ENCODE data around the gene FRAS1.

The FRAS1 gene

DNA sequence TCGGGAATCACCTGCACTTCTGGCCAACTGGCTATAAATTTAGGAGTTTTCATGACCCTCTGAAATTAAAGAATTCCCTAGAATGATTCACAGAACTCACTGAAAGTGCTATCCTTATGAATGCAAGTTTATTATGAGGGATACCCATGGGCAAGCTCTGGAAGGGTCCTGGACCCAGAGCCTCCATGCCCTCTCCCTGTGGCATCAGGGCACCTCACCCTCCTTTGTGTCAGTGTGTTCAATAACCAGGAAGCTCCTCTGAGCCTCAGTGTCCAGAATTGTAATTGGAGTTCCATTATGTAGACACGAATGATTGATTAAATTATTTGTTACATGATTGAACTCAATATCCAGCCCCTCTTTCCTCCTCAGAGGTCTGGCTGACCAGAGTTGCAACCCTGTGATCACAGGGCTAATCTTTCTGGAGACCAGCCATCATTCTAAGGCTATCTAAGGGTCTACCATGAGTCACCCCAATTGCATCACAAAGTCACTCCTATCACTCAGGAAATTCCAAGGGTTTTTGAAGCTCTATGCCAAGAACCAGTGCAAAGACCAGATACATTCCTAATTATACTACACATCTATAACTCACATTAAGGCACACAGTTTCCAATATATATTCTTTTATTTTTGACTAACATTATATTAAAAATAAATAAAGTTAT is 503.3 kb downstream of the FRAS1 start:
- H3K4me3 ChIP-seq (replicated peaks; ENCODE audit: low read depth, low read length), result no peak overlapping the region
- DNase-seq (ENCODE audit: extremely low read depth, low read depth), result no peak
- TF ChIP-seq, protein P1, sequence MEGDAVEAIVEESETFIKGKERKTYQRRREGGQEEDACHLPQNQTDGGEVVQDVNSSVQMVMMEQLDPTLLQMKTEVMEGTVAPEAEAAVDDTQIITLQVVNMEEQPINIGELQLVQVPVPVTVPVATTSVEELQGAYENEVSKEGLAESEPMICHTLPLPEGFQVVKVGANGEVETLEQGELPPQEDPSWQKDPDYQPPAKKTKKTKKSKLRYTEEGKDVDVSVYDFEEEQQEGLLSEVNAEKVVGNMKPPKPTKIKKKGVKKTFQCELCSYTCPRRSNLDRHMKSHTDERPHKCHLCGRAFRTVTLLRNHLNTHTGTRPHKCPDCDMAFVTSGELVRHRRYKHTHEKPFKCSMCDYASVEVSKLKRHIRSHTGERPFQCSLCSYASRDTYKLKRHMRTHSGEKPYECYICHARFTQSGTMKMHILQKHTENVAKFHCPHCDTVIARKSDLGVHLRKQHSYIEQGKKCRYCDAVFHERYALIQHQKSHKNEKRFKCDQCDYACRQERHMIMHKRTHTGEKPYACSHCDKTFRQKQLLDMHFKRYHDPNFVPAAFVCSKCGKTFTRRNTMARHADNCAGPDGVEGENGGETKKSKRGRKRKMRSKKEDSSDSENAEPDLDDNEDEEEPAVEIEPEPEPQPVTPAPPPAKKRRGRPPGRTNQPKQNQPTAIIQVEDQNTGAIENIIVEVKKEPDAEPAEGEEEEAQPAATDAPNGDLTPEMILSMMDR (IDR thresholded peaks at IDR 0.05; ENCODE audit: low read depth, low read length, missing control alignments), result no peak

DNA sequence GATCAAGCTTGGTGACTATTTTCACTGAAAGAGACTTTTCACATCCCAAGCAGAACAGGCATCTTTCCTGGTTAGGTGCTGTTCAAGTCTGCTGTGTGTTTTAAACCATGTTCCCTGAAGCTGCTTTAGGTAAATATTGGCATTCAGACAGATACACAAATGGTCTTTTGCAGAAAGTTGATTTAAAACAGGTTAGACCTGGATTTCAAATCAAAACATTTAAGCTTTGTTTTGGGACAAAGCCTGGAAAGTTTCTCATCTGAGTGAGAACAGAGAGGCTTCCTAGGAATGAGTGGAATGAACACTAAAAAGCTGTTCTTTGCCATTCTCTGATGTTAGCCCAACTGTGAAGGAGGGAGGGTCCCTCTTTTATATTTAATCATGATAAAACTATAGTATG is 504.6 kb downstream of the FRAS1 start:
- H3K4me3 ChIP-seq (replicated peaks; ENCODE audit: low read depth, low read length), result no peak overlapping the region
- TF ChIP-seq, protein P1 (IDR thresholded peaks at IDR 0.05; ENCODE audit: low read depth, low read length, missing control alignments), result no peak
- no peak for DNase-seq (ENCODE audit: extremely low read depth, low read depth)

DNA sequence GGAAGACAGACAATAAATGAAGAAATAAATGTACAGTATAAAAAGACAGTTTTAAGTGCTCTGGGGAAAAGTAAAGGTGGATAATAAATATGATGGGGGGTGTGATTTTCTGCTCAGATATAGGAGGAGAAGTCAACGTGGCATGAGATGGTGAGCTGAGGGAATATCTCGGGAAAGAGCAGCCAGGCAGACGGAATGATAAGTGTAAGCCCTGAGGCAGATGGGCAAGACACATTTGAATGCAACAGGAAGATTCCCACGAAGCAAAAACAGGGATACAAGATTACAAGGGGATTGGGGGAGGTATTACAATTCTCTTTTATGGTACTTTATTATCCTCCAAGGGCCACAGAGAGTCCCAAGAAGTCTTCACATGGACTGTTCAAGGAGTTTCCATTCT is 505.6 kb downstream of the FRAS1 start:
- TF ChIP-seq, protein P1 (IDR thresholded peaks at IDR 0.05; ENCODE audit: low read depth, low read length, missing control alignments), result no peak
- DNase-seq (ENCODE audit: extremely low read depth, low read depth), result no peak
- no peak overlapping the region for H3K4me3 ChIP-seq (replicated peaks; ENCODE audit: low read depth, low read length)

DNA sequence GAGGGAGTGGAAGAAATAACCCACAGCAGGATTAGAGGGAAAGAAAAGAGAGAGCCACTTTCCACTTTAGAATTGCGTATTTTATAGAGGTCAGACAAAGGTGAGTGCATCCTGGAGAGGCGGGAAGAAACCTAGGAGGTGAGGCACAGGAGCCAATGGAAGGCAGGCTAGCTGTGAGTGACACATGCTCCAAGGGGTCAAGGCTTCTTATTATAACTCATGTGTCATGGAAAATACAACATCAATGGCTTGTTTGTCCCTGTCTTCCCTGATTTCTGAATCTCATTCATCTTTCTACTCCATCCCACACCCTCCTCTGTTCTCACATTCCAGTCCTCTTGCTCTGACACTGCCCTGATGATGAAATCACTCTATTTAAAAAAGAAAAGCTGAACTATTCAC is 508.8 kb downstream of the FRAS1 start:
- H3K4me3 ChIP-seq (replicated peaks; ENCODE audit: low read depth, low read length), result no peak overlapping the region
- TF ChIP-seq, protein P1 (IDR thresholded peaks at IDR 0.05; ENCODE audit: low read depth, low read length, missing control alignments), result no peak
- DNase-seq (ENCODE audit: extremely low read depth, low read depth), result no peak

DNA sequence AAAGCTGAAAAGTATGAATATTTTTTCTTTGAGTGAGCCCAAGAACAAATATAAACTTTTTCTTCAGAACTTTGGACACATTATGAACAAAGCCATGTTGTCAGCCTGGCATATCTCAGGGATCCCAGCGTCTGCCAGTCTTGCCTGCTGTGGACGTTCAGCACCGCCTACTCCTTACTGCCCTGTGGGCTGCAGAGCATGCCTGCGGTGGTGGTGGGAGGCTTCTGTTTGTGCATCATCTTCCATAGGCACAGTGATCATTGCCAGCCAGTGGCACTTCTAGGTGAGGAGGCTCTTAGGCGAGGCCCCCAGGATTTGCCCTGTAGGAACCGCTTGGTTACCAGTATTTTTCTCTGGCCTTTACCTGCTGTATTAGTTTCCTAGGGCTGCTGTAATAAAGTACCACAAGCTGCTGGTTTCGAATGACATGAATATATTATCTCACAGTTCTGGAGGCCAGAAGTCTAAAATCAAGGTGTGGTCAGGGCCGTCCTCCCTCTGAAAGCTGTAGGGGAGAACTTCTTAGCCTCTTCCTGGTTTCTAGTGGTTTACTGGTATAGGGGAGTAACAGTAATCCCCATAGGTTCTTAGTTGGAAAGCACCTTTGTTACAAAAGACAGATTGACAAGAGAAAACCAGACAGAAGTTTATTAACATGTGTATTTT is 509.8 kb downstream of the FRAS1 start:
- no peak overlapping the region for H3K4me3 ChIP-seq (replicated peaks; ENCODE audit: low read depth, low read length)
- TF ChIP-seq, protein P1 (IDR thresholded peaks at IDR 0.05; ENCODE audit: low read depth, low read length, missing control alignments), result no peak
- no peak for DNase-seq (ENCODE audit: extremely low read depth, low read depth)

DNA sequence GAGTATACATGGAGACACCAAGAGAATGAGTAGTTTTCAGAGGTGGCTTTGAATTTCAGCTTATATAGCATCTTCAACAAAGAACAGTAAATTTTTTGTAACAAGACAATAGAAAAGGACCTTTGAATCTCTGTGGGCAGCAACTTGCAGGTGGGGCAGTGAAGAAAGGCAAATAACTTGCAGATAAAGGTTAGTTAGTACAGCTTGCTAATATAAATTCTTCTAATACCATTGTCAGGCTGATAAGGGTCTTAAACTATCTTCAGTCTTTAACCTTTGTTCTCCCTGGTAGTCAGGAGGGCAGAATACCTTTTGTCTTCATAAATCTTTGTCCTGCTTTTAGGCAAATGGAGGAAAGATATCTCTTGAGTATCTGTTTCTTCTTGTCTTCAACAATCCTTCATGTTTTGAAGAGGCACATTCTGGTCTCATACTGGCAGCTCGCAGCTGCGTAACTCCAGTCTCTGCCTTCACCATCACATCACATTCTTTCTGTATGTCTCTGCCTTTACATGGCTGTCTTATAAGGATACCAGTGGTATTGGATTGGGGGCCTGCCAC is 510.5 kb downstream of the FRAS1 start:
- no peak for DNase-seq (ENCODE audit: extremely low read depth, low read depth)
- H3K4me3 ChIP-seq (replicated peaks; ENCODE audit: low read depth, low read length), result no peak overlapping the region
- TF ChIP-seq, protein P1 (IDR thresholded peaks at IDR 0.05; ENCODE audit: low read depth, low read length, missing control alignments), result no peak

Measured in HFF-Myc (cell line).